ENCODE data around the gene SLC25A25. TPM values are rescaled to one million over a fixed set of nuclear protein-coding genes. Genes with fewer than 3 reads are reported as not detected.
A peak's percentile ranks its signal among the peaks of the same experiment; 100 is the strongest.
"Not testable (repeated sequence)": the region's sequence is repeated elsewhere in the genome, so short reads cannot be mapped to it uniquely, and the experiment has no call there.

Gene SLC25A25
- total RNA-seq, 1 experiment from 2014 or later = 15.5 TPM

GRCh38 chr9:128107468-128108268 is 39.6 kb downstream of the SLC25A25 start:
- POLR2A ChIA-PET = interaction anchor here (0.7 to 4.5 kb wide), 3 partner anchors 9 to 557 kb away, joined by 3 to 19 read pairs (median 3); no protein-coding TSS in a partner anchor
- Mint-ChIP-seq H3K9me3 (ENCODE audit: unreplicated experiment) (no peaks in the 10 kb centered on the region), H3K4me3 (ENCODE audit: unreplicated experiment) (no peak overlapping the region)

DNA sequence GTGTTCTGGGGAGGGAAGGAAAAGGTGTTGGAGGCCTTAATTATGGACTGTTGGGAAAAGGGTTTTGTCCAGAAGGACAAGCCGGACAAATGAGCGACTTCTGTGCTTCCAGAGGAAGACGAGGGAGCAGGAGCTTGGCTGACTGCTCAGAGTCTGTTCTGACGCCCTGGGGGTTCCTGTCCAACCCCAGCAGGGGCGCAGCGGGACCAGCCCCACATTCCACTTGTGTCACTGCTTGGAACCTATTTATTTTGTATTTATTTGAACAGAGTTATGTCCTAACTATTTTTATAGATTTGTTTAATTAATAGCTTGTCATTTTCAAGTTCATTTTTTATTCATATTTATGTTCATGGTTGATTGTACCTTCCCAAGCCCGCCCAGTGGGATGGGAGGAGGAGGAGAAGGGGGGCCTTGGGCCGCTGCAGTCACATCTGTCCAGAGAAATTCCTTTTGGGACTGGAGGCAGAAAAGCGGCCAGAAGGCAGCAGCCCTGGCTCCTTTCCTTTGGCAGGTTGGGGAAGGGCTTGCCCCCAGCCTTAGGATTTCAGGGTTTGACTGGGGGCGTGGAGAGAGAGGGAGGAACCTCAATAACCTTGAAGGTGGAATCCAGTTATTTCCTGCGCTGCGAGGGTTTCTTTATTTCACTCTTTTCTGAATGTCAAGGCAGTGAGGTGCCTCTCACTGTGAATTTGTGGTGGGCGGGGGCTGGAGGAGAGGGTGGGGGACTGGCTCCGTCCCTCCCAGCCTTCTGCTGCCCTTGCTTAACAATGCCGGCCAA is 40.4 kb downstream of the SLC25A25 start:
- DNase-seq (ENCODE audit: unreplicated experiment) = no peak
- Mint-ChIP-seq H3K36me3 (ENCODE audit: insufficient read depth, unreplicated experiment) (peaks cover 47% of the 10 kb centered on the region), H3K27ac (ENCODE audit: low read depth, unreplicated experiment) (no peak overlapping the region), H3K4me1 (ENCODE audit: insufficient read depth, unreplicated experiment) (no peaks in the 10 kb centered on the region), H3K27me3 (ENCODE audit: insufficient read depth, unreplicated experiment) (no peaks in the 10 kb centered on the region), H3K4me3 (ENCODE audit: unreplicated experiment) (no peak overlapping the region), H3K9me3 (ENCODE audit: unreplicated experiment) (no peaks in the 10 kb centered on the region)
- CTCF ChIA-PET = interaction anchor here (6.6 kb wide), 1 partner anchor 8 kb away, joined by 62 read pairs; no protein-coding TSS in a partner anchor
- POLR2A ChIA-PET = interaction anchor here (0.7 to 4.5 kb wide), 3 partner anchors 9 to 558 kb away, joined by 3 to 19 read pairs (median 3); no protein-coding TSS in a partner anchor
- intact Hi-C loops (cut with micrococcal nuclease) = no loop called here
- no peak for TF ChIP-seq CTCF (IDR thresholded peaks at IDR 0.05; ENCODE audit: unreplicated experiment)
- TSS peak; percentile 10 for BruUV-seq (replicated peaks)

More at GRCh38 chr9:128107468-128108268, 39.6 kb downstream of the SLC25A25 start:
- DNase-seq (ENCODE audit: unreplicated experiment) = no peak
- CTCF ChIA-PET = interaction anchor here (0.5 to 6.6 kb wide), 3 partner anchors 9 to 744 kb away, joined by 3 to 62 read pairs (median 5); no protein-coding TSS in a partner anchor
- no peak for TF ChIP-seq CTCF (IDR thresholded peaks at IDR 0.05; ENCODE audit: unreplicated experiment)
- Mint-ChIP-seq H3K27ac (ENCODE audit: low read depth, unreplicated experiment) (peak overlapping the region; percentile 47), H3K36me3 (ENCODE audit: insufficient read depth, unreplicated experiment) (peaks cover 52% of the 10 kb centered on the region), H3K27me3 (ENCODE audit: insufficient read depth, unreplicated experiment) (no peaks in the 10 kb centered on the region), H3K4me1 (ENCODE audit: insufficient read depth, unreplicated experiment) (no peaks in the 10 kb centered on the region)
- intact Hi-C loops (cut with micrococcal nuclease) = no loop called here
- BruUV-seq (replicated peaks) = no TSS peak

DNA sequence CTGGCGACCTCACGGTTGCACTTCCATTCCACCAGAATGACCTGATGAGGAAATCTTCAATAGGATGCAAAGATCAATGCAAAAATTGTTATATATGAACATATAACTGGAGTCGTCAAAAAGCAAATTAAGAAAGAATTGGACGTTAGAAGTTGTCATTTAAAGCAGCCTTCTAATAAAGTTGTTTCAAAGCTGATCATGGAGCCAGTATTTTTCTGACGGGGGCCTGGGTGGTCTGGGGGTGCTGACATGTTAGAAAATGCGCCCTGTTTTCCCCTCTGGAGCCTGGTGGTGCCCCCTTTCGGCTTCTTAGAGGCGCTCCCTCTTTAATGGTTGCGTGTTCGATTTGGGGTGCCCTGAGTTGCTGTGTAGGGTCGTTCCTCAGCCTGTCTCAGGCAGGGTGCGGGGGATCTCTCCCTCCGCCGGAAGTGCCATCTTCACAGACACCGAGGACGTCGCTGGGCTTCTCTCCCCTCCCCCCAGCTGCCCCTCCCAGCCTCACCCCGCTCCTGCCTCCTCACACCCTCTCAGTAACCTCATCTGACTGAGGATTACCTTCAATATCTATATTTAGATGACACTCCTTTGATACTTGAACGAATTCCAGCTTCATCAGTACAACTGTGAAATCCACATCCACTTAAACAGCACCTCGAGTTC is 41.1 kb downstream of the SLC25A25 start:
- CTCF ChIA-PET = interaction anchor here (0.6 to 1.8 kb wide), 3 partner anchors 8 to 149 kb away, joined by 3 to 4 read pairs (median 3); no protein-coding TSS in a partner anchor
- H3K27ac Mint-ChIP-seq (ENCODE audit: low read depth, unreplicated experiment) = no peak overlapping the region
- H3K27me3 Mint-ChIP-seq (ENCODE audit: insufficient read depth, unreplicated experiment) = no peaks in the 10 kb centered on the region
- intact Hi-C loops (cut with micrococcal nuclease) = no loop called here
- no peaks in the 10 kb centered on the region for H3K4me1 Mint-ChIP-seq (ENCODE audit: insufficient read depth, unreplicated experiment)
- no peaks in the 10 kb centered on the region for H3K9me3 Mint-ChIP-seq (ENCODE audit: unreplicated experiment)
- POLR2A ChIA-PET = interaction anchor here (4.5 kb wide), 1 partner anchor 10 kb away, joined by 19 read pairs; no protein-coding TSS in a partner anchor
- DNase-seq (ENCODE audit: unreplicated experiment) = no peak
- BruUV-seq (replicated peaks) = no TSS peak
- H3K4me3 Mint-ChIP-seq (ENCODE audit: unreplicated experiment) = no peak overlapping the region
- TF ChIP-seq CTCF (IDR thresholded peaks at IDR 0.05; ENCODE audit: unreplicated experiment) = no peak
- peaks cover 47% of the 10 kb centered on the region for H3K36me3 Mint-ChIP-seq (ENCODE audit: insufficient read depth, unreplicated experiment)

DNA sequence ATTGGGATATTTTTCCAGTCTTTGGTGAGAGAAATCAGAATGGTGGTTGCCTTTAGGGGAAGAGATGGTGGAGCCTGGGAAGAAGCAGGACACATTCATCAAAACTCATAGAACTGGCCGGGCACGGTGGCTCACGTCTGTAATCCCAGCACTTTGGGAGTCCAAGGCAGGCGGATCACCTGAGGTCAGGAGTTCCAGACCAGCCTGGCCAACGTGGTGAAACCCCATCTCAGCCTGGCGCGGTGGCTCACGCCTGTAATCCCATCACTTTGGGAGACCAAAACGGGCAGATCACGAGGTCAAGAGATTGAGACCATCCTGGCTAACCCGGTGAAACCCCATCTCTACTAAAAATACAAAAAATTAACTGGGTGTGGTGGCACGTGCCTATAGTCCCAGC is 43.7 kb downstream of the SLC25A25 start:
- H3K4me3 Mint-ChIP-seq (ENCODE audit: unreplicated experiment); H3K9me3 Mint-ChIP-seq (ENCODE audit: unreplicated experiment); BruUV-seq (replicated peaks); DNase-seq (ENCODE audit: unreplicated experiment); H3K4me1 Mint-ChIP-seq (ENCODE audit: insufficient read depth, unreplicated experiment); intact Hi-C loops (cut with micrococcal nuclease); H3K27ac Mint-ChIP-seq (ENCODE audit: low read depth, unreplicated experiment); H3K27me3 Mint-ChIP-seq (ENCODE audit: insufficient read depth, unreplicated experiment): not testable (repeated sequence)
- ChIA-PET CTCF (interaction anchor here (0.6 kb wide), 1 partner anchor 212 kb away, joined by 3 read pairs; no protein-coding TSS in a partner anchor), POLR2A (interaction anchor here (0.6 to 4.5 kb wide), 2 partner anchors 13 to 39 kb away, joined by 4 to 19 read pairs; no protein-coding TSS in a partner anchor)
- peaks cover 34% of the 10 kb centered on the region for H3K36me3 Mint-ChIP-seq (ENCODE audit: insufficient read depth, unreplicated experiment)
